HL-60 (cell line): ENCODE results near the gene CCR9.

Source experiments
- DNase-seq, 2 experiments: peaks; one replicate each; pipeline ENCODE4 v3.0.0-alpha.2; 2010 to 2020; ENCODE audit warnings: low read depth in 1 of 2, low spot score in 1 of 2
- H3K27ac ChIP-seq: fragments of 250-450 bp; sonication (Bioruptor Pico); replicated peaks from 2 replicates; pipeline ENCODE4 v1.5.1; 2020; ENCODE audit warnings: mild to moderate bottlenecking, moderate library complexity
- H3K27me3 ChIP-seq: fragments of 250-450 bp; sonication (Bioruptor Pico); 2 replicates; pipeline ENCODE4 v1.5.1; 2021; ENCODE audit warnings: mild to moderate bottlenecking, moderate library complexity; ENCODE audit not compliant: insufficient read depth, poor library complexity, severe bottlenecking
- H3K4me3 ChIP-seq: replicated peaks from 2 replicates; pipeline ENCODE4 v1.5.1; 2011; ENCODE audit warnings: mild to moderate bottlenecking, control low read depth, low read length; ENCODE audit not compliant: insufficient read depth
- CTCF ChIP-seq: IDR thresholded peaks from one replicate; pipeline ENCODE4 v1.5.1; 2011; ENCODE audit warnings: low read length, control low read depth, inconsistent platforms; ENCODE audit not compliant: insufficient read depth
- GABPA ChIP-seq: IDR thresholded peaks from 2 replicates; pipeline ENCODE4 v1.6.1; 2012; ENCODE audit warnings: low read depth
- POLR2AphosphoS5 ChIP-seq: IDR thresholded peaks from 2 replicates; pipeline ENCODE4 v1.6.1; 2012; ENCODE audit warnings: low read depth
- SPI1 ChIP-seq: IDR thresholded peaks from 2 replicates; pipeline ENCODE4 v1.6.1; 2012; ENCODE audit warnings: low read depth, mild to moderate bottlenecking, borderline replicate concordance
- TF ChIP-seq, protein P1 (sequence below): IDR thresholded peaks from 2 replicates; pipeline ENCODE4 v1.6.1; 2012; ENCODE audit warnings: low read depth; ENCODE audit not compliant: insufficient replicate concordance

CCR9 gene

DNA sequence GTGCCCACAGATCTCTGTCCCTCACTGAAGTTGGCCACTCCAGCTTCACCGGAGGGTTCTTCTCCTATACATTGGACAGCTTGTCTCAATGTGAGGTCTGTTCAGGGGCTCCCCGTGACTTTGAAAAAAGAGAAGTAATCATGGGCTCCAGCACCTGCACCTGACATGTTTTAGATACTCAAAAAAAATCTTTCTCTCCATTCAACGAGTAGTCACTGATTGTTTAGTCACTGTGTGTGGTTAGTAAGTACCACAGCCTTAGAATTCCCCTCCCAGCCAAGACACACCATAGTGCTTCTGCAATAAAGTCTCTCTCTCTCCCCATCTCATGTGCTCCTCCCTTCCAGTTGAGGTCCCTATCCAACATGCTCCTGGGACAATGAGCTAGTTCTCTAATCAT is 18.6 kb downstream of the CCR9 start:
- TF ChIP-seq CTCF (no peak), GABPA (no peak), SPI1 (no peak)
- TF ChIP-seq, protein P1, sequence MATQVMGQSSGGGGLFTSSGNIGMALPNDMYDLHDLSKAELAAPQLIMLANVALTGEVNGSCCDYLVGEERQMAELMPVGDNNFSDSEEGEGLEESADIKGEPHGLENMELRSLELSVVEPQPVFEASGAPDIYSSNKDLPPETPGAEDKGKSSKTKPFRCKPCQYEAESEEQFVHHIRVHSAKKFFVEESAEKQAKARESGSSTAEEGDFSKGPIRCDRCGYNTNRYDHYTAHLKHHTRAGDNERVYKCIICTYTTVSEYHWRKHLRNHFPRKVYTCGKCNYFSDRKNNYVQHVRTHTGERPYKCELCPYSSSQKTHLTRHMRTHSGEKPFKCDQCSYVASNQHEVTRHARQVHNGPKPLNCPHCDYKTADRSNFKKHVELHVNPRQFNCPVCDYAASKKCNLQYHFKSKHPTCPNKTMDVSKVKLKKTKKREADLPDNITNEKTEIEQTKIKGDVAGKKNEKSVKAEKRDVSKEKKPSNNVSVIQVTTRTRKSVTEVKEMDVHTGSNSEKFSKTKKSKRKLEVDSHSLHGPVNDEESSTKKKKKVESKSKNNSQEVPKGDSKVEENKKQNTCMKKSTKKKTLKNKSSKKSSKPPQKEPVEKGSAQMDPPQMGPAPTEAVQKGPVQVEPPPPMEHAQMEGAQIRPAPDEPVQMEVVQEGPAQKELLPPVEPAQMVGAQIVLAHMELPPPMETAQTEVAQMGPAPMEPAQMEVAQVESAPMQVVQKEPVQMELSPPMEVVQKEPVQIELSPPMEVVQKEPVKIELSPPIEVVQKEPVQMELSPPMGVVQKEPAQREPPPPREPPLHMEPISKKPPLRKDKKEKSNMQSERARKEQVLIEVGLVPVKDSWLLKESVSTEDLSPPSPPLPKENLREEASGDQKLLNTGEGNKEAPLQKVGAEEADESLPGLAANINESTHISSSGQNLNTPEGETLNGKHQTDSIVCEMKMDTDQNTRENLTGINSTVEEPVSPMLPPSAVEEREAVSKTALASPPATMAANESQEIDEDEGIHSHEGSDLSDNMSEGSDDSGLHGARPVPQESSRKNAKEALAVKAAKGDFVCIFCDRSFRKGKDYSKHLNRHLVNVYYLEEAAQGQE: no peak
- DNase-seq: no peak
- no peak overlapping the region for H3K4me3 ChIP-seq
- no peaks in the 10 kb centered on the region for H3K27me3 ChIP-seq
- H3K27ac ChIP-seq: no peak overlapping the region

- Histone ChIP-seq H3K4me3 (no peak overlapping the region), H3K27me3 (no peaks in the 10 kb centered on the region), H3K27ac (no peak overlapping the region)
Observed at GRCh38 chr3:45905755-45906154, 19.4 kb downstream of the CCR9 start.

DNA sequence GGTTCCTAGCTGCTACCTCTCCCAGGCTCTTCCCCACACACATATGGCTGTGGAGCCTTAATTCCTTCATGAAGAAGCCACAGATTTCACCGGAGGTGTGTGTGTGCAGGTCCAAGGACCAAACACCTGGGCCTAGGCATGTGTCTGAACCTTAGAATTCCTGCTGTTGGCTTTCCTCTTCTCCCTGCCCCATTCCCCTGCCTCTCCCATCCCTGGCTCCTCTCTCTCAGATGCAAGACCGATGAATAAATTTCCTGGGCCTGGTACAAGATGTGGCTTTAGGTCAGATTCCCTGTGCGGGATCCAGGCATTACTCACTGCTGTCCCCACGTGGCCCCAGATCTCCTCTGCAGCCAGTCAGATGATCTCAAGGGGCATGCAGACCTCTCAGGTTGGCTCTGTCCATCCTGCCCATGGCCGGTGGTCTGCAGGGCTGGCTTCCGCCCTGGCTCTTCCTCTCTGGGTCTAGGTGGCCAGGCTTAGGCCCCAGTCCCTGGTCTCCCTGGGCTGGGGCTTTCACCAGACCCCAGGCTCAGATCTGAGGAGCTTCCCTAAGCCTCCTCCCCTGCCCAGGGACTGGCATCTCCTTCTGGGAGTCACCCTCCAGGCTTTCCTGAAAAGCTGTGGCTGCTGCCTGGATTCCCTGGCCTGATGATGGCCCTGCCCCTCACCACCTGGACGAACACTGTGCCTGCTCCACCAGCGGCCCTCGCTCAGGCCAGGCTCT is 20.5 kb downstream of the CCR9 start:
- no peak overlapping the region for H3K4me3 ChIP-seq
- TF ChIP-seq CTCF (no peak), POLR2AphosphoS5 (no peak), GABPA (no peak), SPI1 (no peak)
- TF ChIP-seq, protein P1: no peak
- no peak overlapping the region for H3K27ac ChIP-seq
- H3K27me3 ChIP-seq: no peaks in the 10 kb centered on the region
- DNase-seq: no peak

More at GRCh38 chr3:45905755-45906154, 19.4 kb downstream of the CCR9 start:
- no peak for DNase-seq
- TF ChIP-seq SPI1: no peak
- TF ChIP-seq, protein P1: no peak
- no peak for TF ChIP-seq CTCF
- TF ChIP-seq POLR2AphosphoS5: no peak
- TF ChIP-seq GABPA: no peak
